Stimulated activated CD4-positive, alpha-beta T cell treated with anti-CD3 and anti-CD28 coated beads, Interleukin-15, amount 100 ng/mL, for 48 hours (primary cell): ENCODE results near the gene NIPBL.
"Not testable (repeated sequence)": the region's sequence is repeated elsewhere in the genome, so short reads cannot be mapped to it uniquely, and the experiment has no call there.

Experiments
- DNase-seq, 2 donors: peaks; one replicate each; pipeline ENCODE4 v3.0.0-alpha.2; 2020; ENCODE audit warnings: low read depth in 2 of 2

The NIPBL gene

GRCh38 chr5:37090123-37090726 lies 213.7 kb downstream of the NIPBL start:
- DNase-seq: no peak

DNA sequence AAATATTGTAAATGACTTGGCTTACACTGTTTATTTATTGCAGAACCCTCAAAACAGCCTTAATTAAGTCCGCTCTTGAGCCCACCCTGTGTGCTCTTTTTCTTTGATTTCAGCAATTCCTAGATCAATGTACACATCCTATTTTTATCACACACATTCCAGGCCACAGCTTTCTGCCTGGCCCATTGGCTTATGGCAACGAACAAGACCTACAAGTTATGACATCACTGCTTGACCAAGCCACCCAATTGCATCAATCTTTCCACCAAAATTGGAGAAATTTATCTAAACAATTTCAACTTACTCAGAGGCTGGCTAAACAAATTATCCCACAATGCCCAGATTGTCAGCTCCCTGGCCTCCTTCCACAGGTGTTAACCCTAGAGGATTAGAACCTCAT lies 214.2 kb downstream of the NIPBL start:
- no peak for DNase-seq

- DNase-seq: not testable (repeated sequence)
Measured at GRCh38 chr5:37093795-37094194, 217.2 kb downstream of the NIPBL start.

- not testable (repeated sequence) for DNase-seq
Measured at GRCh38 chr5:37099267-37099666, 222.7 kb downstream of the NIPBL start.

DNA sequence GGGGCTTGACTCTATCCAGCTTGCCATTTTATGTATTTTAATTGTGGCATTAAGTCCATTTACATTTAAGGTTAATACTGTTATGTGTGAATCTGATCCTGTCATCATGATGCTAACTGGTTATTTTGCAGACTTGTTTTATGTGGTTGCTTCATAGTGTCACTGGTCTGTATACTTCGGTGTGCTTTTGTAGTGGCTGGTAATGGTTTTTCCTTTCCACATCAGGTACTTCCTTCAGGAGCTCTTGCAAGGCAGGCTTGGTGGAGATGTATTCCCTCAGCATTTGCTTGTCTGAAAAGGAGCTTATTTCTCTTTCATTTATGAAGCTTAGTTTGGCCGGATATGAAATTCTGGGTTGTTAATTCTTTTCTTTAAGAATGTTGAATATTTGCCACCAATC lies 226.7 kb downstream of the NIPBL start:
- DNase-seq: no peak

DNA sequence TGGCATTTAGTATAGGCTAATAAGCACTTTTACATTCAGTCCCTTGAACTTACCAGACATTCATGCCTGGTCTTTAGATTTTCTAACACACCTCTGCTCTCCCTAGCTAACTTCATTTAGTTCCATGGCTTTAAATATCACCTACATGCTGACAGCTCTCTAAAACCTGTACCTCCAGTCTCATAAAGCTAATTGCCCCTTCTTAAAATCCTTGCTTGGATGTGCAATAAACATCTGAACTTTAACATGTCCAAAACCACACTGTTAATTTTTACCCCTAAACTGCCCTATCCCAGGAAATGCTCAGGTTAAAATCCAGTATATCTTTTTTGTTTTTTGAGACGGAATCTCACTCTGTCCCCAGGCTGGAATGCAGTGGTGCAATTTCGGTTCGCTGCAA lies 232.8 kb downstream of the NIPBL start:
- DNase-seq: no peak

DNA sequence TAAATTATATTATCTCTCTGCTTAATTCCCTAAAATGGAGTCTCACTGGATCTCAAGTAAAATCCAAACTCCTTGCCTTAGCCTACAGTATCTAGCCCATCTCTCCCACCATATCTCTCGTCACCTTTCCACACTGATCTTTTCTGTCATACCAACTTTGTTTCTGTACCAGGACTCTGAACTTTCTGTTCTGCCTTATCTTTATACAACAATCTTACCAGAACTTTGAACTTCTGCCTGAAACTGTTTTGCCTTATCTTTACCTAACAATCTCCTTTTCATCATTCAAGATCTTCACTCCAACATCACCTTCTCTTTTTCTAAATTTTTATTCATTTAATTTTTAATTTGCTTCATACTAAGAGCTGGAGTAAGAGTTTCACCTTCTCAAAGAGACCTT lies 233.6 kb downstream of the NIPBL start:
- DNase-seq: no peak

GRCh38 chr5:37111426-37112382 lies 235.1 kb downstream of the NIPBL start:
- no peak for DNase-seq

DNA sequence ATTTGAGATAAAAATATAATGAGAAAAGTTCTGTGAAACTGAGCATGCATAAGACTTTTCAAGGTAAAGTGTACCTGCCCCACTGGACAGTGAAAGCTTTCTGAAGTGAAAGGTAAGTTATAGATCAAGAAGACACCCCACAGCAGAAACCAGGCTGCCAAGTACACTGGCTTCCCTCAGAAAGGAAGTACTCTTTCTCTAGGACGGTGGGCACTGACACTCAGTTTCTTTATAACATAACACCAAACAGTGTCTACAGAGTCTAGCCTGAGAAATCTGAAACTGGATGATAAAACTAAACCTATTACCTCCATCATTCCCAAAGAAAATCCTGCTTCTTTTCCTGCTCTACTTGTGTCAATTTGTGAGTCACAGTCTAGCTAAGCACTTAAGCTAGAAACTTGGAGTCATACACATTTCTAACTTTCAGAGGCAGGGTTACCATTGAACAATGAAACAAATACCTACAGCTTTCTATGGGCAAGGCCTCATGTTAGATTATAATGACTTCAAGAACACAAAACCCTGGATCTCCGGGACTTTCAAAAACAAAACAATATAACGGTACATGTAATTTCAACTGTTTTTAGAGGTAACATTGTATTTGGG lies 235.9 kb downstream of the NIPBL start:
- no peak for DNase-seq
